SK-N-SH (cell line): ENCODE results near the gene SPTBN1. TPM values are rescaled to one million over a fixed set of nuclear protein-coding genes. Genes with fewer than 3 reads are reported as not detected.

Source experiments
- CTCF ChIA-PET: fragments of 300-600, 350-600 bp; formaldehyde crosslinking; extraction: SDS; loops from one replicate; lab custom pipeline; 2021; lab: Yijun Ruan, JAX
- POLR2A ChIA-PET: fragments of 350-600 bp; sonication (Branson Sonifier 250); formaldehyde crosslinking; extraction: SDS; loops from one replicate; lab custom pipeline; 2020; ENCODE audit warnings: antibody characterized with exemption, inconsistent platforms; lab: Yijun Ruan, JAX
- DNase-seq: peaks from one replicate; pipeline ENCODE4 v3.0.0; 2012
- H2AFZ ChIP-seq: fragments of 200-600 bp; sonication (generic); 2 replicates; pipeline ENCODE4 v1.8.1; 2016; ENCODE audit warnings: antibody characterized with exemption, mild to moderate bottlenecking, low read depth
- H3F3A ChIP-seq: fragments of 200-600 bp; sonication (generic); replicated peaks from 2 replicates; pipeline ENCODE3; 2016; ENCODE audit warnings: antibody characterized with exemption, mild to moderate bottlenecking; ENCODE audit not compliant: insufficient read depth
- H3K27ac ChIP-seq, 2 experiments: fragments of 200-500 bp in 1 of 2; fragments of 200-600 bp in 1 of 2; sonication (Bioruptor generic) in 1 of 2; sonication (generic), shearing (Covaris generic) in 1 of 2; 2 replicates each; pipeline versions ENCODE4 v1.5.1 to v1.6.1; 2014 to 2016; ENCODE audit warnings: low read depth in 2 of 2, inconsistent platforms in 1 of 2, low read length in 1 of 2, mild to moderate bottlenecking in 1 of 2, mixed read lengths in 1 of 2
- H3K27me3 ChIP-seq: fragments of 200-600 bp; sonication (generic), shearing (Covaris generic); 2 replicates; pipeline ENCODE4 v1.6.1; 2016; ENCODE audit warnings: mixed run types; ENCODE audit not compliant: insufficient read depth
- H3K36me3 ChIP-seq, 2 experiments: fragments of 200-500 bp in 1 of 2; fragments of 200-600 bp in 1 of 2; sonication (Bioruptor generic) in 1 of 2; sonication (generic) in 1 of 2; replicated peaks in 1 of 2; 2 replicates each; pipeline versions ENCODE3 to v1.5.1; 2014 to 2016; ENCODE audit warnings: low read length in 1 of 2, mild to moderate bottlenecking in 1 of 2; ENCODE audit not compliant: insufficient read depth in 2 of 2, control insufficient read depth in 1 of 2
- H3K4me1 ChIP-seq, 2 experiments: fragments of 200-500 bp in 1 of 2; fragments of 200-600 bp in 1 of 2; sonication (Bioruptor generic) in 1 of 2; sonication (generic), shearing (Covaris generic) in 1 of 2; 2 replicates each; pipeline versions ENCODE4 v1.5.1 to v1.6.1; 2014 to 2016; ENCODE audit warnings: low read depth in 1 of 2, low read length in 1 of 2, mixed run types in 1 of 2; ENCODE audit not compliant: insufficient read depth in 2 of 2, control insufficient read depth in 1 of 2
- H3K4me2 ChIP-seq: fragments of 200-600 bp; sonication (generic), shearing (Covaris generic); 2 replicates; pipeline ENCODE4 v1.6.1; 2017; ENCODE audit warnings: mixed run types
- H3K4me3 ChIP-seq, 2 experiments: fragments of 200-500 bp in 1 of 2; fragments of 200-600 bp in 1 of 2; sonication (Bioruptor generic) in 1 of 2; sonication (generic), shearing (Covaris generic) in 1 of 2; 2 replicates each; pipeline versions ENCODE4 v1.5.1 to v1.8.1; 2014 to 2016; ENCODE audit warnings: low read depth in 2 of 2, inconsistent platforms in 1 of 2, low read length in 1 of 2, mild to moderate bottlenecking in 1 of 2, mixed read lengths in 1 of 2, moderate library complexity in 1 of 2
- H3K79me2 ChIP-seq: fragments of 200-600 bp; sonication (generic); 2 replicates; pipeline ENCODE4 v1.8.1; 2017; ENCODE audit warnings: mild to moderate bottlenecking; ENCODE audit not compliant: insufficient read depth
- H3K9ac ChIP-seq: fragments of 200-600 bp; sonication (generic); 2 replicates; pipeline ENCODE4 v1.6.1; 2017; ENCODE audit warnings: mixed run types
- H3K9me2 ChIP-seq: fragments of 200-600 bp; sonication (generic); 2 replicates; pipeline ENCODE4 v1.6.1; 2017; ENCODE audit warnings: mixed run types
- H3K9me3 ChIP-seq: fragments of 200-600 bp; sonication (generic); 2 replicates; pipeline ENCODE4 v1.6.1; 2017; ENCODE audit warnings: mixed run types, mild to moderate bottlenecking, moderate library complexity
- H4K20me1 ChIP-seq: fragments of 200-600 bp; sonication (generic); 2 replicates; pipeline ENCODE4 v1.6.1; 2017; ENCODE audit warnings: mild to moderate bottlenecking, mixed run types; ENCODE audit not compliant: insufficient read depth
- CHD2 ChIP-seq: fragments of 150-350 bp; IDR thresholded peaks from 2 replicates; pipeline ENCODE4 v1.6.1; 2018; ENCODE audit warnings: low read length; ENCODE audit not compliant: partially characterized antibody
- CTCF ChIP-seq: fragments of 200-600 bp; sonication (generic); IDR thresholded peaks from 2 replicates; pipeline ENCODE4 v1.6.1; 2017; ENCODE audit warnings: antibody characterized with exemption, mild to moderate bottlenecking, moderate library complexity
- ELF1 ChIP-seq: IDR thresholded peaks from 2 replicates; pipeline ENCODE4 v1.4.0; 2012
- FOXJ3 ChIP-seq: sonication (generic); formaldehyde crosslinking; IDR thresholded peaks from 2 replicates; pipeline ENCODE4 v1.5.1; 2020; ENCODE audit warnings: mild to moderate bottlenecking, missing genetic modification reagents
- GABPA ChIP-seq: IDR thresholded peaks from 2 replicates; pipeline ENCODE4 v1.4.0; 2012; ENCODE audit warnings: low read depth, mild to moderate bottlenecking
- GATA2 ChIP-seq: sonication (generic); formaldehyde crosslinking; IDR thresholded peaks from 2 replicates; pipeline ENCODE4 v1.5.0; 2020; ENCODE audit warnings: mild to moderate bottlenecking, missing genetic modification reagents
- IRF3 ChIP-seq: fragments of 150-350 bp; IDR thresholded peaks from 2 replicates; pipeline ENCODE4 v1.6.1; 2016; ENCODE audit warnings: mild to moderate bottlenecking, low read depth, low read length
- JUND ChIP-seq: IDR thresholded peaks from 2 replicates; pipeline ENCODE4 v1.4.0; 2012
- MAX ChIP-seq: IDR thresholded peaks from 2 replicates; pipeline ENCODE4 v1.4.0; 2012; ENCODE audit warnings: low read depth
- MXI1 ChIP-seq: IDR thresholded peaks from 2 replicates; pipeline ENCODE4 v1.6.1; 2012; ENCODE audit warnings: mild to moderate bottlenecking, low read depth, low read length, improper control_type of control experiment
- POLR2AphosphoS5 ChIP-seq: IDR thresholded peaks from 2 replicates; pipeline ENCODE4 v1.6.1; 2012; ENCODE audit warnings: low read depth, low read length
- RAD21 ChIP-seq: IDR thresholded peaks from 2 replicates; pipeline ENCODE4 v1.6.1; 2012; ENCODE audit warnings: mild to moderate bottlenecking, low read length
- RCOR1 ChIP-seq: fragments of 150-350 bp; IDR thresholded peaks from 2 replicates; pipeline ENCODE4 v1.6.1; 2017; ENCODE audit warnings: antibody characterized with exemption, low read length
- RFX5 ChIP-seq: IDR thresholded peaks from 2 replicates; pipeline ENCODE4 v1.6.1; 2012; ENCODE audit warnings: mild to moderate bottlenecking, improper control_type of control experiment, low read length
- RXRA ChIP-seq: IDR thresholded peaks from 2 replicates; pipeline ENCODE4 v1.4.0; 2012; ENCODE audit warnings: low read depth, mild to moderate bottlenecking, borderline replicate concordance
- SMC3 ChIP-seq: IDR thresholded peaks from 2 replicates; pipeline ENCODE4 v1.6.1; 2012; ENCODE audit warnings: low read depth, low read length, improper control_type of control experiment
- TAF1 ChIP-seq: IDR thresholded peaks from 2 replicates; pipeline ENCODE4 v1.6.1; 2012; ENCODE audit warnings: low read depth, mild to moderate bottlenecking, low read length, moderate library complexity, borderline replicate concordance
- TCF12 ChIP-seq: IDR thresholded peaks from 2 replicates; pipeline ENCODE4 v1.4.0; 2012
- TEAD4 ChIP-seq: IDR thresholded peaks from 2 replicates; pipeline ENCODE4 v1.4.0; 2012; ENCODE audit warnings: mild to moderate bottlenecking, borderline replicate concordance; ENCODE audit not compliant: insufficient read depth
- USF1 ChIP-seq: IDR thresholded peaks from 2 replicates; pipeline ENCODE4 v1.4.0; 2012; ENCODE audit warnings: low read depth, borderline replicate concordance
- USF2 ChIP-seq: fragments of 150-350 bp; IDR thresholded peaks from 2 replicates; pipeline ENCODE4 v1.6.1; 2017; ENCODE audit warnings: antibody characterized with exemption, low read length, low read depth, borderline replicate concordance
- YY1 ChIP-seq: IDR thresholded peaks from 2 replicates; pipeline ENCODE4 v1.4.0; 2012; ENCODE audit warnings: low read depth, mild to moderate bottlenecking
- WGBS: methylation state at CpG from one replicate; pipeline ENCODE4 v1.1.6; 2017; ENCODE audit warnings: low lambda C conversion rate; 5-methylcytosine and 5-hydroxymethylcytosine counted together
- polyA plus RNA-seq, 3 experiments: library from polyadenylated mRNA; depleted of rRNA; stranded (reverse); fragments of >200 nt; gene quantifications; 2 replicates each; pipeline ENCODE4 v1.2.3, GENCODE V29; 2012

The SPTBN1 gene
- polyA plus RNA-seq, 1 of the 3 experiments (the other 2 are of a cell fraction) = 29.1 TPM

GRCh38 chr2:54613794-54614257, 157.7 kb downstream of the SPTBN1 start:
- Histone ChIP-seq H3K9me2 (no peaks in the 10 kb centered on the region), H3K4me3 (no peak overlapping the region), H3F3A (peaks cover 16% of the 10 kb centered on the region), H3K79me2 (peaks cover 74% of the 10 kb centered on the region), H3K27ac (peak overlapping the region in 1 of 2 experiments; percentile 59; a peak in 3 of 4 replicates), H3K9me3 (no peaks in the 10 kb centered on the region), H3K9ac (no peak overlapping the region), H3K27me3 (no peaks in the 10 kb centered on the region), H3K4me2 (peak overlapping the region; percentile 3; the same call in 1 of the 2 replicates), H3K4me1 (peaks cover 18 to 26% of the 10 kb centered on the region in 2 experiments), H2AFZ (no peak overlapping the region), H4K20me1 (peaks cover 54% of the 10 kb centered on the region), H3K36me3 (peaks cover 34 to 42% of the 10 kb centered on the region in 2 experiments)
- no peak for DNase-seq
- TF ChIP-seq GATA2 (no peak), CHD2 (no peak), TCF12 (peak; percentile 26; the same call in 1 of the 2 replicates), JUND (0 out of 2 replicates have a peak, but pooled peaks have one; percentile 23), ELF1 (no peak), IRF3 (no peak), MXI1 (no peak), RCOR1 (no peak)
- 64% methylated on average over 6 of the region's 6 CpGs for WGBS
- ChIA-PET POLR2A (no interaction called here), CTCF (no interaction called here)

GRCh38 chr2:54614819-54615218, 158.7 kb downstream of the SPTBN1 start:
- TF ChIP-seq FOXJ3 (CRISPR knock-in tag) (no peak), GABPA (no peak), USF1 (no peak), YY1 (no peak), SMC3 (no peak), RFX5 (no peak), TAF1 (no peak), CHD2 (no peak), USF2 (no peak), RXRA (no peak), POLR2AphosphoS5 (no peak), ELF1 (no peak), TEAD4 (no peak), RAD21 (no peak), CTCF (no peak), MAX (no peak)
- TF ChIP-seq, all 33 proteins: peak for 0
- ChIA-PET POLR2A (no interaction called here), CTCF (no interaction called here)
- Histone ChIP-seq H3F3A (peaks cover 16% of the 10 kb centered on the region), H3K27me3 (no peaks in the 10 kb centered on the region), H3K79me2 (peaks cover 70% of the 10 kb centered on the region), H3K9ac (no peak overlapping the region), H3K9me3 (no peaks in the 10 kb centered on the region), H4K20me1 (peaks cover 45% of the 10 kb centered on the region), H3K36me3 (peaks cover 39 to 49% of the 10 kb centered on the region in 2 experiments), H3K4me1 (peaks cover 26 to 28% of the 10 kb centered on the region in 2 experiments), H3K4me2 (no peak overlapping the region), H3K27ac (0 out of 4 replicates have a peak overlapping the region, but pooled peaks of 1 of the 2 experiments have one; percentile 59), H2AFZ (no peak overlapping the region), H3K4me3 (no peak overlapping the region), H3K9me2 (no peaks in the 10 kb centered on the region)
- DNase-seq = no peak
